T-helper 2 cell treated with Interferon-gamma antibody and Interleukin-4, amounts not matched to agents 5 μg/mL and 100 μg/mL, for 36 hours (primary cell): ENCODE data around the gene TSSK1B.
"Not testable (repeated sequence)": the region's sequence is repeated elsewhere in the genome, so short reads cannot be mapped to it uniquely, and the experiment has no call there.

Source experiments
- DNase-seq: peaks from one replicate; pipeline ENCODE4 v3.0.0; 2021; ENCODE audit warnings: low spot score
- H3K27ac Mint-ChIP-seq: one replicate; pipeline ENCODE4 v1.8.0; 2021; ENCODE audit warnings: mild to moderate bottlenecking, mixed read lengths
- H3K27me3 Mint-ChIP-seq: one replicate; pipeline ENCODE4 v1.8.0; 2021; ENCODE audit warnings: low read depth, mixed read lengths
- H3K36me3 Mint-ChIP-seq: one replicate; pipeline ENCODE4 v1.8.0; 2021; ENCODE audit warnings: low read depth, mixed read lengths
- H3K4me1 Mint-ChIP-seq: one replicate; pipeline ENCODE4 v1.8.0; 2021; ENCODE audit warnings: low read depth, mixed read lengths
- H3K4me3 Mint-ChIP-seq: one replicate; pipeline ENCODE4 v1.8.0; 2022; ENCODE audit warnings: mild to moderate bottlenecking, moderate library complexity, mixed read lengths
- H3K9me3 Mint-ChIP-seq: one replicate; pipeline ENCODE4 v1.8.0; 2021; ENCODE audit warnings: mixed read lengths

The TSSK1B gene

GRCh38 chr5:113435575-113435974, 786 bp upstream of the TSSK1B start:
- no peak for DNase-seq
- H3K4me1 Mint-ChIP-seq, result no peaks in the 10 kb centered on the region
- H3K27me3 Mint-ChIP-seq, result peaks cover 16% of the 10 kb centered on the region
- no peak overlapping the region for H3K27ac Mint-ChIP-seq
- H3K36me3 Mint-ChIP-seq, result no peaks in the 10 kb centered on the region
- no peaks in the 10 kb centered on the region for H3K9me3 Mint-ChIP-seq
- no peak overlapping the region for H3K4me3 Mint-ChIP-seq

- DNase-seq, result no peak
- Mint-ChIP-seq H3K4me1 (no peaks in the 10 kb centered on the region), H3K9me3 (no peaks in the 10 kb centered on the region), H3K36me3 (no peaks in the 10 kb centered on the region), H3K27ac (no peak overlapping the region), H3K27me3 (peaks cover 8% of the 10 kb centered on the region), H3K4me3 (no peak overlapping the region)
Measured at GRCh38 chr5:113433862-113434612, 752 bp downstream of the TSSK1B start.

GRCh38 chr5:113433071-113433470, 1.7 kb downstream of the TSSK1B start:
- Mint-ChIP-seq H3K9me3 (no peaks in the 10 kb centered on the region), H3K36me3 (no peaks in the 10 kb centered on the region), H3K27ac (no peak overlapping the region), H3K4me3 (no peak overlapping the region), H3K4me1 (no peaks in the 10 kb centered on the region), H3K27me3 (peaks cover 7% of the 10 kb centered on the region)
- DNase-seq, result no peak

- Mint-ChIP-seq H3K27me3 (peaks cover 5% of the 10 kb centered on the region), H3K27ac (no peak overlapping the region), H3K9me3 (no peaks in the 10 kb centered on the region), H3K4me3 (no peak overlapping the region), H3K4me1 (no peaks in the 10 kb centered on the region), H3K36me3 (no peaks in the 10 kb centered on the region)
- DNase-seq, result no peak
Measured at GRCh38 chr5:113427871-113428574, 6.8 kb downstream of the TSSK1B start.

- DNase-seq, result no peak
- Mint-ChIP-seq H3K27me3 (peaks cover 17% of the 10 kb centered on the region), H3K9me3 (no peaks in the 10 kb centered on the region), H3K27ac (no peak overlapping the region), H3K4me3 (no peak overlapping the region), H3K36me3 (no peaks in the 10 kb centered on the region), H3K4me1 (no peaks in the 10 kb centered on the region)
Measured at GRCh38 chr5:113425909-113426308, 8.9 kb downstream of the TSSK1B start.

GRCh38 chr5:113421693-113422092, 13.1 kb downstream of the TSSK1B start:
- no peak overlapping the region for H3K27ac Mint-ChIP-seq
- no peaks in the 10 kb centered on the region for H3K9me3 Mint-ChIP-seq
- H3K4me3 Mint-ChIP-seq, result no peak overlapping the region
- DNase-seq, result no peak
- H3K36me3 Mint-ChIP-seq, result no peaks in the 10 kb centered on the region
- no peaks in the 10 kb centered on the region for H3K4me1 Mint-ChIP-seq
- H3K27me3 Mint-ChIP-seq, result peaks cover 14% of the 10 kb centered on the region

- Mint-ChIP-seq H3K9me3 (no peaks in the 10 kb centered on the region), H3K4me3 (no peak overlapping the region), H3K27ac (no peak overlapping the region), H3K4me1 (no peaks in the 10 kb centered on the region), H3K27me3 (peaks cover 35% of the 10 kb centered on the region), H3K36me3 (no peaks in the 10 kb centered on the region)
- DNase-seq, result no peak
Measured at GRCh38 chr5:113405530-113405929, 29.3 kb downstream of the TSSK1B start.

GRCh38 chr5:113404269-113404668, 30.5 kb downstream of the TSSK1B start:
- no peak overlapping the region for H3K27ac Mint-ChIP-seq
- H3K36me3 Mint-ChIP-seq, result no peaks in the 10 kb centered on the region
- no peak overlapping the region for H3K4me3 Mint-ChIP-seq
- peaks cover 38% of the 10 kb centered on the region for H3K27me3 Mint-ChIP-seq
- DNase-seq, result no peak
- no peaks in the 10 kb centered on the region for H3K9me3 Mint-ChIP-seq
- H3K4me1 Mint-ChIP-seq, result no peaks in the 10 kb centered on the region

GRCh38 chr5:113397986-113398385, 36.8 kb downstream of the TSSK1B start:
- H3K27me3 Mint-ChIP-seq, result peaks cover 20% of the 10 kb centered on the region
- not testable (repeated sequence) for H3K9me3 Mint-ChIP-seq, H3K4me3 Mint-ChIP-seq, H3K36me3 Mint-ChIP-seq, DNase-seq, H3K27ac Mint-ChIP-seq
- peaks cover 13% of the 10 kb centered on the region for H3K4me1 Mint-ChIP-seq

GRCh38 chr5:113397046-113397445, 37.7 kb downstream of the TSSK1B start:
- H3K27ac Mint-ChIP-seq, result no peak overlapping the region
- no peak for DNase-seq
- H3K27me3 Mint-ChIP-seq, result peaks cover 18% of the 10 kb centered on the region
- H3K4me3 Mint-ChIP-seq, result no peak overlapping the region
- H3K4me1 Mint-ChIP-seq, result peaks cover 13% of the 10 kb centered on the region
- H3K36me3 Mint-ChIP-seq, result no peaks in the 10 kb centered on the region
- H3K9me3 Mint-ChIP-seq, result no peaks in the 10 kb centered on the region

- H3K9me3 Mint-ChIP-seq, result no peaks in the 10 kb centered on the region
- H3K27ac Mint-ChIP-seq, result no peak overlapping the region
- H3K4me3 Mint-ChIP-seq, result no peak overlapping the region
- peaks cover 25% of the 10 kb centered on the region for H3K27me3 Mint-ChIP-seq
- H3K4me1 Mint-ChIP-seq, result peaks cover 14% of the 10 kb centered on the region
- H3K36me3 Mint-ChIP-seq, result no peaks in the 10 kb centered on the region
- no peak for DNase-seq
Measured at GRCh38 chr5:113394658-113395057, 40.1 kb downstream of the TSSK1B start.

- Mint-ChIP-seq H3K27me3 (peaks cover 26% of the 10 kb centered on the region), H3K4me3 (no peak overlapping the region), H3K4me1 (peaks cover 16% of the 10 kb centered on the region), H3K9me3 (no peaks in the 10 kb centered on the region), H3K27ac (no peak overlapping the region), H3K36me3 (no peaks in the 10 kb centered on the region)
- DNase-seq, result no peak
Measured at GRCh38 chr5:113390224-113390623, 44.6 kb downstream of the TSSK1B start.

GRCh38 chr5:113389116-113389515, 45.7 kb downstream of the TSSK1B start:
- Mint-ChIP-seq H3K36me3 (no peaks in the 10 kb centered on the region), H3K4me1 (peaks cover 10% of the 10 kb centered on the region), H3K4me3 (no peak overlapping the region), H3K27me3 (peaks cover 30% of the 10 kb centered on the region), H3K27ac (no peak overlapping the region), H3K9me3 (no peaks in the 10 kb centered on the region)
- DNase-seq, result no peak

GRCh38 chr5:113387844-113388243, 46.9 kb downstream of the TSSK1B start:
- H3K4me1 Mint-ChIP-seq, result peaks cover 3% of the 10 kb centered on the region
- no peaks in the 10 kb centered on the region for H3K36me3 Mint-ChIP-seq
- no peak overlapping the region for H3K4me3 Mint-ChIP-seq
- no peak for DNase-seq
- no peak overlapping the region for H3K27ac Mint-ChIP-seq
- H3K27me3 Mint-ChIP-seq, result peaks cover 36% of the 10 kb centered on the region
- H3K9me3 Mint-ChIP-seq, result no peaks in the 10 kb centered on the region
